ENCODE measurements around the gene AKIRIN1. TPM values are rescaled to one million over a fixed set of nuclear protein-coding genes. Genes with fewer than 3 reads are reported as not detected.

AKIRIN1 gene
- total RNA-seq, 2 donors from 2014 or later = 73.9 to 74.6 TPM

Other genes with a start within 250 kb of the AKIRIN1 start
- 10 to 100 TPM; 22.1 to 27.4 TPM for gene RRAGC, start 131.5 kb upstream of the AKIRIN1 start, total RNA-seq
- gene MYCBP, start 117.9 kb upstream of the AKIRIN1 start, total RNA-seq = 10 to 100 TPM; 22.0 to 29.8 TPM
- gene GJA9, start 109.7 kb upstream of the AKIRIN1 start, total RNA-seq = not detected
- not detected for gene RHBDL2, start 49.4 kb upstream of the AKIRIN1 start, total RNA-seq
- gene NDUFS5, start 35.1 kb downstream of the AKIRIN1 start, total RNA-seq = 10 to 100 TPM; 88.7 to 89.1 TPM
- 100 to 1,000 TPM; 169 to 292 TPM for gene MACF1, start 213.4 kb downstream of the AKIRIN1 start, total RNA-seq